BJ (cell line): ENCODE results near the gene SLC25A10. TPM values are rescaled to one million over a fixed set of nuclear protein-coding genes. Genes with fewer than 3 reads are reported as not detected.

Source experiments
- CTCF ChIA-PET: fragments of 350-600 bp; formaldehyde crosslinking; extraction: SDS; loops from one replicate; lab custom pipeline; 2021; ENCODE audit warnings: antibody characterized with exemption, inconsistent platforms; lab: Yijun Ruan, JAX
- POLR2A ChIA-PET: fragments of 300-600 bp; sonication (Branson Sonifier 250); formaldehyde crosslinking; extraction: SDS; loops from one replicate; lab custom pipeline; 2021; ENCODE audit warnings: antibody characterized with exemption; lab: Charles Lee
- DNase-seq: peaks from one replicate; pipeline ENCODE4 v3.0.0-alpha.2; 2011; ENCODE audit warnings: low read depth
- H3K27me3 ChIP-seq: 2 replicates; pipeline ENCODE4 v1.6.0; 2011; ENCODE audit warnings: low read length; ENCODE audit not compliant: control insufficient read depth, insufficient read depth
- H3K36me3 ChIP-seq: 2 replicates; pipeline ENCODE4 v1.5.1; 2011; ENCODE audit warnings: low read length; ENCODE audit not compliant: control insufficient read depth, insufficient read depth
- H3K4me3 ChIP-seq: 2 replicates; pipeline ENCODE4 v1.5.1; 2011; ENCODE audit warnings: low read depth, mild to moderate bottlenecking, control low read depth, low read length
- CTCF ChIP-seq: IDR thresholded peaks from 2 replicates; pipeline ENCODE4 v1.5.1; 2011; ENCODE audit warnings: low read depth, mild to moderate bottlenecking, control low read depth, inconsistent platforms, low read length, moderate library complexity; ENCODE audit not compliant: insufficient read depth
- polyA plus RNA-seq: library from polyadenylated mRNA; depleted of rRNA; stranded (reverse); fragments of >200 nt; gene quantifications from 2 replicates; pipeline ENCODE4 v1.2.3, GENCODE V29; 2011

SLC25A10 gene
- polyA plus RNA-seq, 1 experiment, result 8.4 TPM

DNA sequence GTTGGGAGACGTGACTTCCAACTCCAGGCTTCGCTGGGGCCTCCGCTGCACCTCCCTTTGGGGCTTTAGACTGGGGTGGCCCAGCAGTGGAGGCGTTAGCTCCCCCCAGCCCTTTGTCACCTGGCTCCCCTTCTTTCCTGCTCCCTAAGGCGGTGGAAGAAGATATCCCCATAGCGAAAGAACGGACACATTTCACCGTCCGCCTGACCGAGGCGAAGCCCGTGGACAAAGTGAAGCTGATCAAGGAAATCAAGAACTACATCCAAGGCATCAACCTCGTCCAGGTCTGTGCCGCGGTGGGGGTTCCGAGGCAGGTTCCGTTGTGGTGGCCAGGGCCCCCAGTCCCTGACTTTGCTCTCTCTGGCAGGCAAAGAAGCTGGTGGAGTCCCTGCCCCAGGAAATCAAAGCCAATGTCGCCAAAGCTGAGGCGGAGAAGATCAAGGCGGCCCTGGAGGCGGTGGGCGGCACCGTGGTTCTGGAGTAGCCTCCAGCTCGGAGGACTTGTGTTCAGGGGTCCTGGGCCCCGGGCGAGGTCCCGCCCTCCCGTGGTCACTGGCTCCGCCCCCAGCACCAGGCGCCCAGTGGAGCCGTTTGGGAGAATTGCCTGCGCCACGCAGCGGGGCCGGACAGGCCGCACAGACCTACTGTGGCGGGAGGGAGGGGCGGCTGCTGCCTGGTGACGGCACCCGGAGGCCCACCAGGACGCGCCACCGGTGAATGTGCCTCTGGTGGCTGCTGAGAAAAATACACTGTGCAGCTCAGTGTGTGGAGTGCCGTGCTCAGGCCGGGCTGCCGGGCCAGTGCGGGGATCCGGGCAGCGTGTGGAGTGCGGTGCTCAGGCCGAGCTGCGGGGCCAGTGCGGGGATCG, 5.1 kb upstream of the SLC25A10 start:
- no peak for DNase-seq
- ChIA-PET CTCF (no interaction called here), POLR2A (interaction anchor here (0.6 kb wide), 1 partner anchor 24 kb away, joined by 3 read pairs; no protein-coding TSS in a partner anchor)
- Histone ChIP-seq H3K27me3 (no peaks in the 10 kb centered on the region), H3K36me3 (peaks cover 23% of the 10 kb centered on the region), H3K4me3 (no peak overlapping the region)
- TF ChIP-seq CTCF, result no peak

- Histone ChIP-seq H3K27me3 (no peaks in the 10 kb centered on the region), H3K36me3 (peaks cover 23% of the 10 kb centered on the region), H3K4me3 (no peak overlapping the region)
- POLR2A ChIA-PET, result no interaction called here
- CTCF ChIA-PET, result no interaction called here
- TF ChIP-seq CTCF, result no peak
- no peak for DNase-seq
These were observed 4.1 kb upstream of the SLC25A10 start for GRCh38 chr17:81707725-81708646.

DNA sequence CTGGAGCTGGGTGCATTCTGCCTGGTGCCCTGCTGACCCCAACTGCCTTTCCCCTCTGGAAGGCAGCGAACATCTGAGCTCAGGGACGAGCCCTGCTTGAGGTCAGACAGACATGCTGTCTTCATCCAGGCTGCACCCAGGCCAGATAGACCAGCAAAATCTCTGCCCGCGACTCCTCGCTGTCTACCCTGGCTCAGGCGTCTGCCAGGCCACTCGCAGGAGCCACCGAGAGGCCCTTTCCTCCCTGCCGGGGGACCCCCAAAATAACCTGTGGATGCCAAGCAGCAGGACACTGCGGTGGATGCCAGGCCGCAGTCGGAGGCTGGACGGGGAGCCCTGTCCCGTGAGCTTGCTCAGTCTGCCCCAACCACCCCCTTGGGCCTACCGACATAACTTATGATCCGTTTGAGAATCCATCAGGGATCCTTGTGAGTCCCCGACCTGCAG, 3.3 kb upstream of the SLC25A10 start:
- Histone ChIP-seq H3K27me3 (no peaks in the 10 kb centered on the region), H3K36me3 (peaks cover 23% of the 10 kb centered on the region), H3K4me3 (no peak overlapping the region)
- no peak for TF ChIP-seq CTCF
- ChIA-PET POLR2A (interaction anchor here (0.8 kb wide), 1 partner anchor 155 kb away, joined by 3 read pairs; no protein-coding TSS in a partner anchor), CTCF (no interaction called here)
- DNase-seq, result no peak

DNA sequence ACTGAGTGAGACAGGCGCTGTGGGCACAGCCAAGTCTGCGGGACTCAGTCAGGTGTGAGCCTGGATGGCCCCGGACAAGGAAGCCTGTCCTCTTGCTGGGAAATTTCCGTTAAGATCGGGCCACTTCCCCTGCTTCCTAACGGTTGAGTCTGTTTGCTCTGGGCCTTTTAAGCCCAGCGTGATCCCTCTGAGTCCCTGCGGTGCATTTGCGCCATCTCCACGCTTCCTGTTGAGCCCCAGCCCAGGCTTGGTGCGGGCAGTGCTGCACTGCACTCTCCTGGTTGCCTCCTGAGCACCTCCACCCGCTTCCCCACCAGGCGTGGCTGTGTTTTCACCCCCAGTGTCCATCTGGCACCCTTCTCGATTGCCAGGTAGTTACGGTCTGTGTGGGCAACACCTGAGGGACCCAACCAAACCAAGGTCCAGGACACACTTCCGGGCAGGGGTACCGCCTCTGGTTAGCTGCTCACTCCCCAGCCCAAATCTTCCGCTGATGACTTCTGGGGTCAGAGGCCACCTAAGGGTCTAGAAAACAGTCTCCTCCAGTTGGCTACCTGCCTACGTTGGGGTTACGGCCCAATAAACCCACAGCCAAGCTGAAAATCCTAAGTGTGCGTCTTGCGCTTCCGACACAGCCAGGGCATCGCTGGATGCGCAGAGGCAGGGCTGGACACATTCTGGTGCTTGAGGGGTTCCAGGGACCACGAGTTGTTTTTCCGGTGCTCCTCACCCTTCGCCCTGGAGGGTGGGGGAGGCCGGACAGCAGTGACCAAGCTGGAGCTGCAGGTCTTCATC, 1.4 kb upstream of the SLC25A10 start:
- Histone ChIP-seq H3K36me3 (peaks cover 15% of the 10 kb centered on the region), H3K27me3 (no peaks in the 10 kb centered on the region), H3K4me3 (no peak overlapping the region)
- TF ChIP-seq CTCF, result no peak
- no peak for DNase-seq
- POLR2A ChIA-PET, result interaction anchor here (0.5 to 0.6 kb wide), 2 partner anchors 123 to 144 kb away, joined by 3 to 4 read pairs; no protein-coding TSS in a partner anchor
- CTCF ChIA-PET, result interaction anchor here (0.6 kb wide), 1 partner anchor 15 kb away, joined by 3 read pairs; no protein-coding TSS in a partner anchor
